ENCODE results near the gene GRM2. TPM values are rescaled to one million over a fixed set of nuclear protein-coding genes. Genes with fewer than 3 reads are reported as not detected.
"Not testable (repeated sequence)": the region's sequence is repeated elsewhere in the genome, so short reads cannot be mapped to it uniquely, and the experiment has no call there.

Gene GRM2
- total RNA-seq, 1 experiment from 2014 or later = 0.57 TPM

- intact Hi-C loops (cut with micrococcal nuclease; ENCODE audit: unreplicated experiment) = no loop called here
- Mint-ChIP-seq H3K36me3 (ENCODE audit: insufficient read depth, unreplicated experiment) (peaks cover 4% of the 10 kb centered on the region), H3K27ac (ENCODE audit: unreplicated experiment) (no peak overlapping the region), H3K4me3 (ENCODE audit: low read depth, unreplicated experiment) (no peak overlapping the region), H3K27me3 (ENCODE audit: unreplicated experiment) (no peaks in the 10 kb centered on the region), H3K4me1 (ENCODE audit: low read depth, unreplicated experiment) (peaks cover 17% of the 10 kb centered on the region), H3K9me3 (ENCODE audit: low read depth, unreplicated experiment) (no peaks in the 10 kb centered on the region)
- no peak for TF ChIP-seq CTCF (IDR thresholded peaks at IDR 0.05; ENCODE audit: unreplicated experiment)
- DNase-seq = no peak
- CTCF ChIA-PET = no interaction called here
- no TSS peak for BruUV-seq (replicated peaks)
Measured at GRCh38 chr3:51747840-51748239, 41.0 kb downstream of the GRM2 start.

- peaks cover 4% of the 10 kb centered on the region for H3K36me3 Mint-ChIP-seq (ENCODE audit: insufficient read depth, unreplicated experiment)
- no peak for TF ChIP-seq CTCF (IDR thresholded peaks at IDR 0.05; ENCODE audit: unreplicated experiment)
- intact Hi-C loops (cut with micrococcal nuclease; ENCODE audit: unreplicated experiment) = no loop called here
- CTCF ChIA-PET = no interaction called here
- DNase-seq = no peak
- no peak overlapping the region for H3K4me3 Mint-ChIP-seq (ENCODE audit: low read depth, unreplicated experiment)
- H3K4me1 Mint-ChIP-seq (ENCODE audit: low read depth, unreplicated experiment) = peaks cover 21% of the 10 kb centered on the region
- H3K27me3 Mint-ChIP-seq (ENCODE audit: unreplicated experiment) = no peaks in the 10 kb centered on the region
- BruUV-seq (replicated peaks) = no TSS peak
- no peaks in the 10 kb centered on the region for H3K9me3 Mint-ChIP-seq (ENCODE audit: low read depth, unreplicated experiment)
- no peak overlapping the region for H3K27ac Mint-ChIP-seq (ENCODE audit: unreplicated experiment)
Measured at GRCh38 chr3:51748327-51748726, 41.5 kb downstream of the GRM2 start.

GRCh38 chr3:51750878-51751277, 44.0 kb downstream of the GRM2 start:
- intact Hi-C loops (cut with micrococcal nuclease; ENCODE audit: unreplicated experiment) = no loop called here
- no TSS peak for BruUV-seq (replicated peaks)
- DNase-seq = no peak
- Mint-ChIP-seq H3K9me3 (ENCODE audit: low read depth, unreplicated experiment) (peaks cover 5% of the 10 kb centered on the region), H3K36me3 (ENCODE audit: insufficient read depth, unreplicated experiment) (peaks cover 4% of the 10 kb centered on the region), H3K4me3 (ENCODE audit: low read depth, unreplicated experiment) (no peak overlapping the region), H3K27ac (ENCODE audit: unreplicated experiment) (no peak overlapping the region), H3K27me3 (ENCODE audit: unreplicated experiment) (no peaks in the 10 kb centered on the region), H3K4me1 (ENCODE audit: low read depth, unreplicated experiment) (peaks cover 46% of the 10 kb centered on the region)
- CTCF ChIA-PET = no interaction called here
- no peak for TF ChIP-seq CTCF (IDR thresholded peaks at IDR 0.05; ENCODE audit: unreplicated experiment)

GRCh38 chr3:51751287-51751686, 44.4 kb downstream of the GRM2 start:
- intact Hi-C loops (cut with micrococcal nuclease; ENCODE audit: unreplicated experiment) = no loop called here
- H3K9me3 Mint-ChIP-seq (ENCODE audit: low read depth, unreplicated experiment) = peaks cover 8% of the 10 kb centered on the region
- BruUV-seq (replicated peaks) = no TSS peak
- CTCF ChIA-PET = no interaction called here
- no peak for TF ChIP-seq CTCF (IDR thresholded peaks at IDR 0.05; ENCODE audit: unreplicated experiment)
- no peaks in the 10 kb centered on the region for H3K27me3 Mint-ChIP-seq (ENCODE audit: unreplicated experiment)
- peaks cover 50% of the 10 kb centered on the region for H3K4me1 Mint-ChIP-seq (ENCODE audit: low read depth, unreplicated experiment)
- DNase-seq = no peak
- H3K4me3 Mint-ChIP-seq (ENCODE audit: low read depth, unreplicated experiment) = no peak overlapping the region
- H3K36me3 Mint-ChIP-seq (ENCODE audit: insufficient read depth, unreplicated experiment) = peaks cover 4% of the 10 kb centered on the region
- H3K27ac Mint-ChIP-seq (ENCODE audit: unreplicated experiment) = peak overlapping the region; percentile 84

- DNase-seq = peak; percentile 42
- H3K27ac Mint-ChIP-seq (ENCODE audit: unreplicated experiment) = peak overlapping the region; percentile 85
- CTCF ChIA-PET = interaction anchor here (0.7 kb wide), 1 partner anchor 83 kb away, joined by 4 read pairs; no protein-coding TSS in a partner anchor
- H3K36me3 Mint-ChIP-seq (ENCODE audit: insufficient read depth, unreplicated experiment); intact Hi-C loops (cut with micrococcal nuclease; ENCODE audit: unreplicated experiment); H3K27me3 Mint-ChIP-seq (ENCODE audit: unreplicated experiment): not testable (repeated sequence)
- peaks cover 54% of the 10 kb centered on the region for H3K4me1 Mint-ChIP-seq (ENCODE audit: low read depth, unreplicated experiment)
- H3K9me3 Mint-ChIP-seq (ENCODE audit: low read depth, unreplicated experiment) = peaks cover 12% of the 10 kb centered on the region
- BruUV-seq (replicated peaks) = TSS peak; percentile 87
- peak overlapping the region; percentile 56 for H3K4me3 Mint-ChIP-seq (ENCODE audit: low read depth, unreplicated experiment)
Measured at GRCh38 chr3:51753763-51754750, 47.2 kb downstream of the GRM2 start.

Data from Calu3 (cell line).